ENCODE data around the gene HPSE2. TPM values are rescaled to one million over a fixed set of nuclear protein-coding genes. Genes with fewer than 3 reads are reported as not detected.

Gene HPSE2
- total and polyA plus RNA-seq, 2 experiments from 2014 or later: 0.10 to 0.24 TPM

- TF ChIP-seq ZNF462 (CRISPR knock-in tag; IDR thresholded peaks at IDR 0.05): no peak
- no peak for TF ChIP-seq ZNF331 (CRISPR knock-in tag; IDR thresholded peaks at IDR 0.05; ENCODE audit: low read depth)
- no peak for TF ChIP-seq CREB1 (CRISPR knock-in tag; IDR thresholded peaks at IDR 0.05; ENCODE audit: low read depth)
These were observed 356.7 kb downstream of the HPSE2 start (continued) for GRCh38 chr10:98878921-98879320.

- H3K9me2 ChIP-seq (ENCODE audit: insufficient read depth): no peaks in the 10 kb centered on the region
- no peaks in the 10 kb centered on the region for H3F3A ChIP-seq (replicated peaks; ENCODE audit: low read depth)
- H3K4me3 ChIP-seq: no peak overlapping the region
- no peak overlapping the region for H3K4me2 ChIP-seq
- no peaks in the 10 kb centered on the region for H4K20me1 ChIP-seq (replicated peaks; ENCODE audit: insufficient read depth)
- H3K4me1 ChIP-seq (ENCODE audit: insufficient read depth): no peaks in the 10 kb centered on the region
- H2AFZ ChIP-seq: no peak overlapping the region
- DNase-seq (ENCODE audit: low spot score) (no peak), ATAC-seq (no peak)
- H3K79me2 ChIP-seq (replicated peaks; ENCODE audit: insufficient read depth): no peaks in the 10 kb centered on the region
- no peak overlapping the region for H3K27ac ChIP-seq (ENCODE audit: low read depth)
- H3K27me3 Mint-ChIP-seq (ENCODE audit: insufficient read depth, low read depth, poor library complexity): no peaks in the 10 kb centered on the region
- no peaks in the 10 kb centered on the region for H3K9me3 Mint-ChIP-seq
- no peak overlapping the region for H3K4me3 Mint-ChIP-seq
- H3K27ac Mint-ChIP-seq: no peak overlapping the region
- no peaks in the 10 kb centered on the region for H3K36me3 ChIP-seq (ENCODE audit: insufficient read depth)
- H3K4me1 Mint-ChIP-seq: no peaks in the 10 kb centered on the region; the same call in 2 of the 3 replicates
- H3K36me3 Mint-ChIP-seq (ENCODE audit: low read depth): no peaks in the 10 kb centered on the region
- H3K27me3 ChIP-seq (ENCODE audit: insufficient read depth): no peaks in the 10 kb centered on the region
- TF ChIP-seq STAT1 (IDR thresholded peaks at IDR 0.05; ENCODE audit: unreplicated experiment) (no peak), ETS1 (IDR thresholded peaks at IDR 0.05) (no peak), CTCF (conservative IDR thresholded peaks at IDR 0.05; ENCODE audit: low read depth in 2 of 2) (no peak), NANOG (IDR thresholded peaks at IDR 0.05; ENCODE audit: borderline replicate concordance) (no peak), REST (IDR thresholded peaks at IDR 0.05; ENCODE audit: unreplicated experiment) (no peak), ZNF114 (CRISPR knock-in tag; IDR thresholded peaks at IDR 0.05) (no peak), POLR2AphosphoS5 (IDR thresholded peaks at IDR 0.05; ENCODE audit: low read depth) (no peak), JUNB (IDR thresholded peaks at IDR 0.05; ENCODE audit: unreplicated experiment) (no peak), CREB1 (CRISPR knock-in tag; IDR thresholded peaks at IDR 0.05; ENCODE audit: low read depth) (no peak), EZH2 (IDR thresholded peaks at IDR 0.05; ENCODE audit: low read depth, unreplicated experiment) (no peak), EZH2phosphoT487 (IDR thresholded peaks at IDR 0.05; ENCODE audit: unreplicated experiment) (no peak), ZNF331 (CRISPR knock-in tag; IDR thresholded peaks at IDR 0.05; ENCODE audit: low read depth) (no peak)
These were observed 357.2 kb downstream of the HPSE2 start for GRCh38 chr10:98878418-98878817.

Measured in GM23338 (cell line).